Astrocyte (in vitro differentiated cells and primary cell): ENCODE data around the gene FRMD4A. TPM values are rescaled to one million over a fixed set of nuclear protein-coding genes. Genes with fewer than 3 reads are reported as not detected.
A peak's percentile ranks its signal among the peaks of the same experiment; 100 is the strongest.

Experiments
- DNase-seq: peaks from one replicate; pipeline ENCODE4 v3.0.0-alpha.2; 2010; ENCODE audit warnings: low read depth
- FAIRE-seq: peaks from 2 replicates; lab custom pipeline; 2011; peaks lifted over from hg19 to GRCh38; lab: Jason Lieb, UNC
- H2AFZ ChIP-seq: 2 replicates; pipeline ENCODE4 v1.6.0; 2012; ENCODE audit warnings: low read depth, low read length, inconsistent platforms
- H3K27ac ChIP-seq: 2 replicates; pipeline ENCODE4 v1.5.1; 2011; ENCODE audit warnings: low read depth, low read length, inconsistent platforms
- H3K27me3 ChIP-seq: 2 replicates; pipeline ENCODE4 v1.6.0; 2011; ENCODE audit warnings: low read length, inconsistent platforms; ENCODE audit not compliant: insufficient read depth
- H3K36me3 ChIP-seq: 2 replicates; pipeline ENCODE4 v1.5.1; 2011; ENCODE audit warnings: low read length, inconsistent platforms; ENCODE audit not compliant: insufficient read depth
- H3K4me1 ChIP-seq: 2 replicates; pipeline ENCODE4 v1.5.1; 2011; ENCODE audit warnings: low read length, inconsistent platforms; ENCODE audit not compliant: insufficient read depth
- H3K4me2 ChIP-seq: 2 replicates; pipeline ENCODE4 v1.6.0; 2012; ENCODE audit warnings: low read length, inconsistent platforms
- H3K4me3 ChIP-seq: 2 replicates; pipeline ENCODE4 v1.5.1; 2011; ENCODE audit warnings: low read depth, mild to moderate bottlenecking, low read length, inconsistent platforms; ENCODE audit not compliant: insufficient read depth
- H3K79me2 ChIP-seq: 2 replicates; pipeline ENCODE4 v1.6.0; 2012; ENCODE audit warnings: mild to moderate bottlenecking, low read length, inconsistent platforms; ENCODE audit not compliant: insufficient read depth
- H3K9ac ChIP-seq: 2 replicates; pipeline ENCODE4 v1.6.0; 2012; ENCODE audit warnings: mild to moderate bottlenecking, low read length, inconsistent platforms
- H3K9me3 ChIP-seq: 2 replicates; pipeline ENCODE4 v1.5.1; 2012; ENCODE audit warnings: low read depth, mild to moderate bottlenecking, low read length, inconsistent platforms; ENCODE audit not compliant: insufficient read depth
- H4K20me1 ChIP-seq: 2 replicates; pipeline ENCODE4 v1.6.0; 2012; ENCODE audit warnings: low read length, inconsistent platforms; ENCODE audit not compliant: insufficient read depth
- H3K27ac Mint-ChIP-seq: one replicate; pipeline ENCODE4 v1.8.0; 2021; ENCODE audit warnings: mild to moderate bottlenecking, mixed read lengths; ENCODE audit not compliant: unreplicated experiment
- H3K27me3 Mint-ChIP-seq: one replicate; pipeline ENCODE4 v1.8.0; 2021; ENCODE audit warnings: low read depth, mixed read lengths; ENCODE audit not compliant: unreplicated experiment
- H3K36me3 Mint-ChIP-seq: one replicate; pipeline ENCODE4 v1.8.0; 2021; ENCODE audit warnings: low read depth, mixed read lengths; ENCODE audit not compliant: unreplicated experiment
- H3K4me1 Mint-ChIP-seq: one replicate; pipeline ENCODE4 v1.8.0; 2021; ENCODE audit warnings: low read depth, mixed read lengths; ENCODE audit not compliant: unreplicated experiment
- H3K4me3 Mint-ChIP-seq: one replicate; pipeline ENCODE4 v1.8.0; 2021; ENCODE audit warnings: mild to moderate bottlenecking, moderate library complexity, mixed read lengths; ENCODE audit not compliant: unreplicated experiment
- H3K9me3 Mint-ChIP-seq: one replicate; pipeline ENCODE4 v1.8.0; 2021; ENCODE audit warnings: mild to moderate bottlenecking, mixed read lengths; ENCODE audit not compliant: unreplicated experiment
- CTCF ChIP-seq: IDR thresholded peaks from 2 replicates; pipeline ENCODE4 v1.5.1; 2011; ENCODE audit warnings: low read depth, mild to moderate bottlenecking, inconsistent platforms, low read length, moderate library complexity; ENCODE audit not compliant: insufficient read depth
- EZH2 ChIP-seq: IDR thresholded peaks from 2 replicates; pipeline ENCODE4 v1.6.1; 2012; ENCODE audit warnings: mild to moderate bottlenecking, low read length, inconsistent platforms; ENCODE audit not compliant: insufficient read depth
- total RNA-seq: library from RNA; stranded (reverse); gene quantifications from 2 replicates; pipeline ENCODE4 v1.2.1, GENCODE V29; 2021

FRMD4A gene
- total RNA-seq, 1 donor from 2014 or later: 82.5 TPM

DNA sequence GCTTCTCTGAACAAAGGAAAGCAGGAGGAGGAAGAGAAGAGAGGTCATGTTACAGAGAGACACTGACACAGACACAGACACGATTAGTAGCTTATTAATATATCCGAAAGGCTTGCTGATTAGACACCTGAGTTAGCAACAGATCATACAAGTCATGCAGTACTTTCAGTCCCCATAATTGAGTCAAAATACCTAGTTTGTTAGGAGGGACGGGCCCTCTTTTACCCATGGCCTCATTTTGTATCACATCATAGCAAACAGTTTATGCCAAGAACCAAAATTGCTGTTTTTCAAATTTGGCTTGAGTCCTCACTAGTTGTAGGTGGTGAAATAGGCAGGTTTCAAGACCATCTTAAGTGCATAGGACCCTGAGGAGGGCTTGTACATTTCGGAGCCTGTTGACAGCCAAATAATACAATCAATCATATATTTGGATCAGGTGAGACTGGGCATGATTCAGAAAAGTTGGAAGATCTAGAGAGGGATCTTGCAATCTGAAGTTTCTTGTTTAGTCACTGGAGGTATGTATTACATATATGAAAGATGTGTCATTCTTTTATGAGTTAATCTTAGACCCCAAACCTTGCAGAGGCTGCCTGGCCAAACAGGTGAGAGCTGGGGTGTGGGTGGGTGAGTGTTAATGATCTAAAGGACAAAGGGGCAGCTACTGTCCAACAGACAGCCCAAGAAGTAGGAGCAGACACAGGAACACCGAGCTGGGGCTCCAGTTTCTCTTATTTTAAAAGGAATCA lies 678.6 kb downstream of the FRMD4A start:
- Histone ChIP-seq H3K79me2 (peaks cover 21% of the 10 kb centered on the region), H3K9me3 (no peaks in the 10 kb centered on the region), H3K4me2 (no peak overlapping the region), H3K4me1 (no peaks in the 10 kb centered on the region), H3K4me3 (no peak overlapping the region), H3K27me3 (no peaks in the 10 kb centered on the region), H3K36me3 (peaks cover 88% of the 10 kb centered on the region), H2AFZ (no peak overlapping the region), H3K9ac (no peak overlapping the region), H4K20me1 (peaks cover 87% of the 10 kb centered on the region), H3K27ac (no peak overlapping the region)
- DNase-seq (no peak), FAIRE-seq (no peak)
- Mint-ChIP-seq H3K4me3 (no peak overlapping the region), H3K9me3 (peaks cover 1% of the 10 kb centered on the region), H3K27me3 (no peaks in the 10 kb centered on the region), H3K36me3 (peaks cover 32% of the 10 kb centered on the region), H3K27ac (no peak overlapping the region), H3K4me1 (peaks cover 26% of the 10 kb centered on the region)
- no peak for TF ChIP-seq EZH2
- no peak for TF ChIP-seq CTCF

DNA sequence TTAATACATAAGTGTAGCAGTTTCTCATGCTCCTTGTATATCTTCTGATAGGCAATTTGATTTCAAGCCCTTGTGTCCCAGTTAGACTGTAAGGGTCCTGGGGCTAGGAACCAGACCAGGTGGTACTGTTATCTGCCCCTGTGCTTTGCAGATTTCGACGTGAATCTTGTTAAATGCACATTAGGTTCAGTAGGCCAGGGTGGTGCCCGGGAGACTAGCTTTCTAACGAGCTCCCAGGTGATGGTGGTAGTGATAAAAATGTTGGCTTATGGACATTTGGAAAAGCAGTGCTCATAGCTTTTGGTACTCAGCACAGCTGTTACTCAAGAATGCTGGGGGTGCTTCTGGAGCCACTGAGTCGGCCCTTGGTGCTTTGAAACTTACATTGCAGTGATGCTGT lies 679.8 kb downstream of the FRMD4A start:
- H3K9me3 ChIP-seq: no peaks in the 10 kb centered on the region
- H3K9ac ChIP-seq: no peak overlapping the region
- peaks cover 14% of the 10 kb centered on the region for H3K79me2 ChIP-seq
- H3K27me3 ChIP-seq: no peaks in the 10 kb centered on the region
- Mint-ChIP-seq H3K4me1 (peaks cover 26% of the 10 kb centered on the region), H3K9me3 (peaks cover 1% of the 10 kb centered on the region), H3K27ac (peak overlapping the region; percentile 38), H3K27me3 (no peaks in the 10 kb centered on the region), H3K4me3 (no peak overlapping the region), H3K36me3 (peaks cover 40% of the 10 kb centered on the region)
- no peak overlapping the region for H2AFZ ChIP-seq
- TF ChIP-seq EZH2: no peak
- no peak for TF ChIP-seq CTCF
- H3K36me3 ChIP-seq: peaks cover 94% of the 10 kb centered on the region
- DNase-seq (no peak), FAIRE-seq (no peak)
- no peak overlapping the region for H3K27ac ChIP-seq
- no peak overlapping the region for H3K4me2 ChIP-seq
- peaks cover 89% of the 10 kb centered on the region for H4K20me1 ChIP-seq
- H3K4me3 ChIP-seq: no peak overlapping the region
- H3K4me1 ChIP-seq: no peaks in the 10 kb centered on the region

GRCh38 chr10:13649844-13650520 lies 680.7 kb downstream of the FRMD4A start:
- DNase-seq (no peak), FAIRE-seq (no peak)
- H3K4me2 ChIP-seq: no peak overlapping the region
- no peak overlapping the region for H3K4me3 Mint-ChIP-seq
- H3K36me3 Mint-ChIP-seq: peaks cover 42% of the 10 kb centered on the region
- H3K4me3 ChIP-seq: no peak overlapping the region
- no peaks in the 10 kb centered on the region for H3K9me3 ChIP-seq
- no peak for TF ChIP-seq CTCF
- no peak for TF ChIP-seq EZH2
- H3K9me3 Mint-ChIP-seq: peaks cover 1% of the 10 kb centered on the region
- no peaks in the 10 kb centered on the region for H3K27me3 ChIP-seq
- H3K9ac ChIP-seq: no peak overlapping the region
- no peaks in the 10 kb centered on the region for H3K4me1 ChIP-seq
- H2AFZ ChIP-seq: no peak overlapping the region
- H4K20me1 ChIP-seq: peaks cover 81% of the 10 kb centered on the region
- H3K79me2 ChIP-seq: peaks cover 14% of the 10 kb centered on the region
- H3K27ac Mint-ChIP-seq: no peak overlapping the region
- no peak overlapping the region for H3K27ac ChIP-seq
- H3K27me3 Mint-ChIP-seq: no peaks in the 10 kb centered on the region
- H3K36me3 ChIP-seq: peaks cover 94% of the 10 kb centered on the region
- peaks cover 26% of the 10 kb centered on the region for H3K4me1 Mint-ChIP-seq
